HCT116 (cell line): ENCODE data around the gene MAP3K6. TPM values are rescaled to one million over a fixed set of nuclear protein-coding genes. Genes with fewer than 3 reads are reported as not detected.

Source experiments
- ATAC-seq: fragments of 200-7000 bp; cut with Tn5 transposase; 2 replicates; pipeline ENCODE4 v1.9.1; 2020; ENCODE audit warnings: mild to moderate bottlenecking, moderate library complexity
- BruUV-seq: library from RNA; stranded (reverse); fragments of 400-500 nt; replicated peaks from 2 replicates; lab custom pipeline; 2021; lab: Mats Ljungman, UMichigan
- CTCF ChIA-PET: fragments of 300-600 bp; sonication (Branson Sonifier 250); formaldehyde crosslinking; loops from one replicate; lab custom pipeline; 2021; ENCODE audit warnings: antibody characterized with exemption; lab: Charles Lee
- POLR2A ChIA-PET: fragments of 300-600, 350-600 bp; sonication (Branson Sonifier 250); formaldehyde crosslinking; loops from one replicate; lab custom pipeline; 2021; ENCODE audit warnings: antibody characterized with exemption; lab: Charles Lee
- RAD21 ChIA-PET, 2 experiments: fragments of 300-600 bp; sonication (Branson Sonifier 250); formaldehyde crosslinking; loops; one replicate each; lab custom pipeline; 2023; ENCODE audit warnings: low total read pairs in 2 of 2; ENCODE audit not compliant: uncharacterized antibody in 2 of 2, unreplicated experiment in 2 of 2, low non-redundant PET in 1 of 2; lab: Charles Lee
- DNase-seq: peaks from one replicate; pipeline ENCODE4 v3.0.0-alpha.2; 2010; ENCODE audit warnings: low read depth, low spot score
- H2AFZ ChIP-seq: fragments of 200-600 bp; shearing (Covaris generic), sonication (generic); 2 replicates; pipeline ENCODE4 v1.6.1; 2017; ENCODE audit warnings: low read depth, mixed run types, mixed read lengths, antibody characterized with exemption, low read length; ENCODE audit not compliant: poor library complexity, severe bottlenecking
- H3K27ac ChIP-seq: 2 replicates; pipeline ENCODE4 v1.5.1; 2012; ENCODE audit warnings: low read depth, low read length
- H3K27me3 ChIP-seq: fragments of 200-600 bp; sonication (generic); 2 replicates; pipeline ENCODE4 v1.6.1; 2016; ENCODE audit warnings: mixed run types, low read length, mixed read lengths; ENCODE audit not compliant: insufficient read depth
- H3K36me3 ChIP-seq, 2 experiments: fragments of 200-500 bp in 1 of 2; fragments of 200-600 bp in 1 of 2; sonication (Bioruptor generic) in 1 of 2; sonication (generic) in 1 of 2; 2 replicates each; pipeline versions ENCODE4 v1.5.1 to v1.6.1; 2014 to 2016; ENCODE audit warnings: low read length in 2 of 2, inconsistent platforms in 1 of 2, mixed read lengths in 1 of 2, mixed run types in 1 of 2; ENCODE audit not compliant: insufficient read depth in 2 of 2, control insufficient read depth in 1 of 2
- H3K4me1 ChIP-seq, 2 experiments: fragments of 200-600 bp in 1 of 2; sonication (generic) in 1 of 2; 2 replicates each; pipeline versions ENCODE4 v1.5.1 to v1.6.1; 2012 to 2017; ENCODE audit warnings: low read length in 2 of 2, inconsistent platforms in 1 of 2, mild to moderate bottlenecking in 1 of 2, mixed read lengths in 1 of 2, mixed run types in 1 of 2, moderate library complexity in 1 of 2; ENCODE audit not compliant: insufficient read depth in 2 of 2, control insufficient read depth in 1 of 2
- H3K4me2 ChIP-seq: fragments of 200-600 bp; sonication (generic); 2 replicates; pipeline ENCODE4 v1.6.1; 2017; ENCODE audit warnings: mixed run types, low read length, mixed read lengths
- H3K4me3 ChIP-seq, 2 experiments: fragments of 200-600 bp in 1 of 2; sonication (generic) in 1 of 2; replicated peaks in 1 of 2; 2 replicates each; pipeline ENCODE4 v1.5.1; 2011 to 2016; ENCODE audit warnings: low read length in 2 of 2, control low read depth in 1 of 2, low read depth in 1 of 2, mild to moderate bottlenecking in 1 of 2, mixed read lengths in 1 of 2, mixed run types in 1 of 2
- H3K79me2 ChIP-seq: fragments of 200-600 bp; sonication (generic); 2 replicates; pipeline ENCODE4 v1.6.1; 2017; ENCODE audit warnings: mild to moderate bottlenecking, mixed run types, low read length, moderate library complexity, mixed read lengths; ENCODE audit not compliant: insufficient read depth
- H3K9ac ChIP-seq: fragments of 200-600 bp; sonication (generic); 2 replicates; pipeline ENCODE4 v1.6.1; 2016; ENCODE audit warnings: low read length, mixed read lengths
- H3K9me2 ChIP-seq: fragments of 200-600 bp; sonication (generic), shearing (Covaris generic); 2 replicates; pipeline ENCODE4 v1.6.1; 2017; ENCODE audit warnings: mixed run types, mild to moderate bottlenecking, moderate library complexity; ENCODE audit not compliant: insufficient read depth
- H3K9me3 ChIP-seq, 2 experiments: fragments of 200-500 bp in 1 of 2; fragments of 200-600 bp in 1 of 2; sonication (Bioruptor generic) in 1 of 2; sonication (generic) in 1 of 2; 2 replicates each; pipeline ENCODE4 v1.6.1; 2014 to 2017; ENCODE audit warnings: low read length in 2 of 2, mixed read lengths in 2 of 2, inconsistent platforms in 1 of 2, low read depth in 1 of 2, mild to moderate bottlenecking in 1 of 2, mixed run types in 1 of 2, moderate library complexity in 1 of 2; ENCODE audit not compliant: control insufficient read depth in 1 of 2, insufficient read depth in 1 of 2
- H4K20me1 ChIP-seq: fragments of 200-600 bp; sonication (generic), shearing (Covaris generic); 2 replicates; pipeline ENCODE4 v1.6.1; 2017; ENCODE audit warnings: mixed run types, mild to moderate bottlenecking, moderate library complexity; ENCODE audit not compliant: insufficient read depth
- CBX3 ChIP-seq: IDR thresholded peaks from 2 replicates; pipeline ENCODE4 v1.6.1; 2012; ENCODE audit warnings: low read depth
- CEBPB ChIP-seq: IDR thresholded peaks from 2 replicates; pipeline ENCODE4 v1.6.1; 2012; ENCODE audit warnings: low read depth
- EGR1 ChIP-seq: IDR thresholded peaks from 2 replicates; pipeline ENCODE4 v1.6.1; 2012; ENCODE audit warnings: low read depth
- ELF1 ChIP-seq: IDR thresholded peaks from 2 replicates; pipeline ENCODE4 v1.6.1; 2012; ENCODE audit warnings: low read depth, borderline replicate concordance
- EZH2 ChIP-seq: fragments of 200-600 bp; sonication (generic); IDR thresholded peaks from 2 replicates; pipeline ENCODE4 v1.6.1; 2017; ENCODE audit warnings: antibody characterized with exemption, mixed run types
- EZH2phosphoT487 ChIP-seq: fragments of 200-600 bp; IDR thresholded peaks from 2 replicates; pipeline ENCODE4 v1.6.1; 2018; ENCODE audit warnings: antibody characterized with exemption, borderline replicate concordance
- FOSL1 ChIP-seq: IDR thresholded peaks from 2 replicates; pipeline ENCODE4 v1.6.1; 2012; ENCODE audit warnings: low read depth
- JUND ChIP-seq: IDR thresholded peaks from 2 replicates; pipeline ENCODE4 v1.6.1; 2012
- POLR2AphosphoS5 ChIP-seq: IDR thresholded peaks from 2 replicates; pipeline ENCODE4 v1.6.1; 2011; ENCODE audit warnings: mild to moderate bottlenecking, low read depth, low read length, moderate library complexity
- RAD21 ChIP-seq: IDR thresholded peaks from 2 replicates; pipeline ENCODE4 v1.6.1; 2012; ENCODE audit warnings: low read depth, mild to moderate bottlenecking
- SIN3A ChIP-seq: IDR thresholded peaks from 2 replicates; pipeline ENCODE4 v1.6.1; 2012; ENCODE audit warnings: low read depth
- SP1 ChIP-seq: IDR thresholded peaks from 2 replicates; pipeline ENCODE4 v1.6.1; 2012; ENCODE audit warnings: low read depth
- SRF ChIP-seq: IDR thresholded peaks from 2 replicates; pipeline ENCODE4 v1.6.1; 2012; ENCODE audit warnings: low read depth
- ZFX ChIP-seq: fragments of 450-650 bp; IDR thresholded peaks from 2 replicates; pipeline ENCODE4 v1.6.1; 2017
- ZNF274 ChIP-seq: fragments of 200-500 bp; sonication (Bioruptor generic); IDR thresholded peaks from 2 replicates; pipeline ENCODE4 v1.6.1; 2014; ENCODE audit warnings: mild to moderate bottlenecking, low read depth, low read length, inconsistent platforms
- intact Hi-C: fragments of 100-400 bp; cut with micrococcal nuclease; formaldehyde crosslinking; loops from 2 replicates; pipeline ENCODE4 v1.10.0; 2022
- total RNA-seq: library from RNA; stranded (reverse); gene quantifications from one replicate; pipeline ENCODE4 v1.2.1, GENCODE V29; 2021; ENCODE audit not compliant: unreplicated experiment
- TF ChIP-seq, protein P1 (sequence below), 3 experiments: fragments of 200-600 bp in 1 of 3; sonication (generic) in 1 of 3; IDR thresholded peaks in 2 of 3; conservative IDR thresholded peaks in 1 of 3; 2 replicates each; pipeline ENCODE4 v1.5.1; 2012 to 2017; ENCODE audit warnings: low read depth in 2 of 3, low read length in 2 of 3, antibody characterized with exemption in 1 of 3, borderline replicate concordance in 1 of 3, control low read depth in 1 of 3, mild to moderate bottlenecking in 1 of 3, mixed read lengths in 1 of 3, mixed run types in 1 of 3, moderate library complexity in 1 of 3; ENCODE audit not compliant: insufficient read depth in 1 of 3
- TF ChIP-seq, protein P2 (sequence below): IDR thresholded peaks from 2 replicates; pipeline ENCODE4 v1.6.1; 2012
- TF ChIP-seq, protein P3 (sequence below): IDR thresholded peaks from 2 replicates; pipeline ENCODE4 v1.6.1; 2012

Gene MAP3K6
- total RNA-seq, 1 experiment from 2014 or later: 30.2 TPM

DNA sequence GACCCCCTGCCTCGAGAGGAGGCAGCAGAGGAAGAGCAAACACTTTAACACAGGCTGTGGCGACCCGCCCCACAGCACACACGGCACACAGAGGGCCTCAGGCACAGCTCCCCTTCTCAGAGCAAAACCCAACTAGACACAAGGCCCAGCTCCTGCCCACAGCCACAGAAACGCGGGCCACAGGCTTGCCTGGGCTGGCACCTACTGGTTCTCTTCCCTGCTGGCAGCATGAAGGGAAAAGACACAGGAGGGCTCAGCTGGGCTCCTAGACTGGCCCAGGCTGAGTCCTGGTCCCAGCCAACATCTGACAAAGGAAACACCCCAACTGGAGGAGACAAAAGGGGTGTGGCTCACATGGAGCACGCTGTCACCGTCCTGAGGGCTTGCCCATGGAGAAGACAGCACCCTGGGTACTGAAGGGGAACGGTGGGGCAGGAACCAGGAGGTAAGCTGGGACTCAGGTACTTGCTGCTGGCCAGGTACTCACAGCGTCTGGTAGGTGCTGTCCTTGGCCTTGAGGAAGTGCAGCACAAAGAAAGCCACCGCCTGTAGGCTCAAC is 12.9 kb upstream of the MAP3K6 start:
- H3K4me1 ChIP-seq: peaks cover 11 to 50% of the 10 kb centered on the region in 2 experiments
- H4K20me1 ChIP-seq: no peaks in the 10 kb centered on the region
- ChIA-PET POLR2A (no interaction called here), CTCF (interaction anchor here (1.3 kb wide), 1 partner anchor 79 kb away, joined by 4 read pairs; no protein-coding TSS in a partner anchor), RAD21 (no interaction called here)
- no peak for ATAC-seq
- no TSS peak for BruUV-seq
- H2AFZ ChIP-seq: no peak overlapping the region
- no peak overlapping the region for H3K4me3 ChIP-seq
- H3K79me2 ChIP-seq: no peaks in the 10 kb centered on the region
- DNase-seq: no peak
- H3K36me3 ChIP-seq: no peaks in the 10 kb centered on the region
- no peak overlapping the region; the same call in 1 of the 2 replicates for H3K27ac ChIP-seq
- H3K9me2 ChIP-seq: no peaks in the 10 kb centered on the region
- intact Hi-C loops: no loop called here
- H3K9ac ChIP-seq: no peak overlapping the region
- no peaks in the 10 kb centered on the region for H3K9me3 ChIP-seq
- peak overlapping the region; percentile 51; the same call in 1 of the 2 replicates for H3K4me2 ChIP-seq
- no peaks in the 10 kb centered on the region for H3K27me3 ChIP-seq
- TF ChIP-seq, protein P1, sequence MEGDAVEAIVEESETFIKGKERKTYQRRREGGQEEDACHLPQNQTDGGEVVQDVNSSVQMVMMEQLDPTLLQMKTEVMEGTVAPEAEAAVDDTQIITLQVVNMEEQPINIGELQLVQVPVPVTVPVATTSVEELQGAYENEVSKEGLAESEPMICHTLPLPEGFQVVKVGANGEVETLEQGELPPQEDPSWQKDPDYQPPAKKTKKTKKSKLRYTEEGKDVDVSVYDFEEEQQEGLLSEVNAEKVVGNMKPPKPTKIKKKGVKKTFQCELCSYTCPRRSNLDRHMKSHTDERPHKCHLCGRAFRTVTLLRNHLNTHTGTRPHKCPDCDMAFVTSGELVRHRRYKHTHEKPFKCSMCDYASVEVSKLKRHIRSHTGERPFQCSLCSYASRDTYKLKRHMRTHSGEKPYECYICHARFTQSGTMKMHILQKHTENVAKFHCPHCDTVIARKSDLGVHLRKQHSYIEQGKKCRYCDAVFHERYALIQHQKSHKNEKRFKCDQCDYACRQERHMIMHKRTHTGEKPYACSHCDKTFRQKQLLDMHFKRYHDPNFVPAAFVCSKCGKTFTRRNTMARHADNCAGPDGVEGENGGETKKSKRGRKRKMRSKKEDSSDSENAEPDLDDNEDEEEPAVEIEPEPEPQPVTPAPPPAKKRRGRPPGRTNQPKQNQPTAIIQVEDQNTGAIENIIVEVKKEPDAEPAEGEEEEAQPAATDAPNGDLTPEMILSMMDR (IDR thresholded peaks at IDR 0.05 in 2 of 3, conservative IDR thresholded peaks at IDR 0.05 in 1 of 3; ENCODE audit: borderline replicate concordance in 1 of 3, insufficient read depth in 1 of 3, low read depth in 2 of 3, low read length in 2 of 3): no peak
- TF ChIP-seq SRF (no peak), ZFX (no peak), FOSL1 (no peak), CBX3 (no peak), ELF1 (no peak), EZH2 (no peak), EZH2phosphoT487 (no peak), SP1 (no peak), RAD21 (no peak), ZNF274 (no peak), EGR1 (no peak), JUND (no peak), POLR2AphosphoS5 (no peak), CEBPB (no peak), SIN3A (no peak)
- TF ChIP-seq, protein P2, sequence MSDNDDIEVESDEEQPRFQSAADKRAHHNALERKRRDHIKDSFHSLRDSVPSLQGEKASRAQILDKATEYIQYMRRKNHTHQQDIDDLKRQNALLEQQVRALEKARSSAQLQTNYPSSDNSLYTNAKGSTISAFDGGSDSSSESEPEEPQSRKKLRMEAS: no peak
- TF ChIP-seq, protein P3, sequence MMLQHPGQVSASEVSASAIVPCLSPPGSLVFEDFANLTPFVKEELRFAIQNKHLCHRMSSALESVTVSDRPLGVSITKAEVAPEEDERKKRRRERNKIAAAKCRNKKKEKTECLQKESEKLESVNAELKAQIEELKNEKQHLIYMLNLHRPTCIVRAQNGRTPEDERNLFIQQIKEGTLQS: no peak
